CD4-positive, alpha-beta T cell (primary cell): ENCODE measurements around the gene AMZ1. TPM values are rescaled to one million over a fixed set of nuclear protein-coding genes. Genes with fewer than 3 reads are reported as not detected.
A peak's percentile ranks its signal among the peaks of the same experiment; 100 is the strongest.

Source experiments
- ATAC-seq: fragments of 200-7000 bp; cut with Tn5 transposase; one replicate; pipeline ENCODE4 v1.10.0; 2022; ENCODE audit warnings: mild to moderate bottlenecking; ENCODE audit not compliant: poor library complexity
- CTCF ChIA-PET: fragments of 350-600 bp; sonication (Branson Sonifier 250); formaldehyde crosslinking; loops from one replicate; lab custom pipeline; 2021; ENCODE audit warnings: antibody characterized with exemption, inconsistent platforms; lab: Charles Lee
- POLR2A ChIA-PET: fragments of 350-600 bp; sonication (Branson Sonifier 250); formaldehyde crosslinking; loops from one replicate; lab custom pipeline; 2021; ENCODE audit warnings: antibody characterized with exemption, inconsistent platforms; lab: Charles Lee
- DNase-seq, 14 experiments: peaks; one replicate each; pipeline ENCODE4 v3.0.0-alpha.2; 2013 to 2020; ENCODE audit warnings: mixed read lengths in 2 of 14
- H3K27ac ChIP-seq, 2 donors: one replicate each; pipeline versions ENCODE4 v1.5.1 to v1.7.0; 2013; ENCODE audit warnings: low read length in 2 of 2, low read depth in 1 of 2, mild to moderate bottlenecking in 1 of 2
- H3K27me3 ChIP-seq, 2 experiments: 1 replicate in 1 of 2; 2 replicates in 1 of 2; pipeline versions ENCODE4 v1.6.1 to v1.7.0; 2013; ENCODE audit warnings: low read length in 2 of 2, control low read depth in 1 of 2, mild to moderate bottlenecking in 1 of 2, moderate library complexity in 1 of 2; ENCODE audit not compliant: insufficient read depth in 2 of 2, control insufficient read depth in 1 of 2
- H3K36me3 ChIP-seq: one replicate; pipeline ENCODE4 v1.6.1; 2013; ENCODE audit warnings: low read length, control low read depth; ENCODE audit not compliant: insufficient read depth
- H3K4me1 ChIP-seq: one replicate; pipeline ENCODE4 v1.6.1; 2013; ENCODE audit warnings: low read length, control low read depth; ENCODE audit not compliant: insufficient read depth
- H3K4me3 ChIP-seq: one replicate; pipeline ENCODE4 v1.5.1; 2013; ENCODE audit warnings: mild to moderate bottlenecking, low read length, moderate library complexity
- H3K9me3 ChIP-seq, 2 experiments: 1 replicate in 1 of 2; 2 replicates in 1 of 2; pipeline versions ENCODE4 v1.6.1 to v1.7.0; 2013; ENCODE audit warnings: low read length in 2 of 2, mild to moderate bottlenecking in 2 of 2, control low read depth in 1 of 2, moderate library complexity in 1 of 2; ENCODE audit not compliant: control insufficient read depth in 1 of 2, insufficient read depth in 1 of 2
- H3K27ac Mint-ChIP-seq: one replicate; pipeline ENCODE4 v1.8.0; 2020; ENCODE audit warnings: mixed read lengths
- H3K27me3 Mint-ChIP-seq: one replicate; pipeline ENCODE4 v1.8.0; 2021; ENCODE audit warnings: mixed read lengths
- H3K36me3 Mint-ChIP-seq: one replicate; pipeline ENCODE4 v1.8.0; 2021; ENCODE audit warnings: low read depth, mixed read lengths
- H3K4me1 Mint-ChIP-seq: one replicate; pipeline ENCODE4 v1.8.0; 2021; ENCODE audit warnings: low read depth, mixed read lengths
- H3K4me3 Mint-ChIP-seq: one replicate; pipeline ENCODE4 v1.8.0; 2020; ENCODE audit warnings: mild to moderate bottlenecking, mixed read lengths
- H3K9me3 Mint-ChIP-seq: one replicate; pipeline ENCODE4 v1.8.0; 2020; ENCODE audit warnings: mixed read lengths
- CTCF ChIP-seq: fragments of 200-600 bp; IDR thresholded peaks from one replicate; pipeline ENCODE4 v1.8.0; 2022; ENCODE audit warnings: antibody characterized with exemption, mild to moderate bottlenecking
- intact Hi-C, 2 experiments: fragments of 100-400 bp; cut with DNase I in 1 of 2; cut with micrococcal nuclease in 1 of 2; formaldehyde crosslinking; loops; one replicate each; pipeline versions ENCODE4 v1.15.1 to v1.9.0; 2023 to 2025; cut with DNase I, micrococcal nuclease
- total RNA-seq, 174 experiments: library from RNA in 2 of 174; stranded (reverse) in 2 of 174; gene quantifications; one replicate each; pipeline ENCODE4 v1.2.3 and lab custom pipeline; 2021 to 2026

Gene AMZ1
- total RNA-seq, 2 experiments from 2014 or later = 0.25 to 0.36 TPM

GRCh38 chr7:2688409-2689342 lies 674 bp downstream of the AMZ1 start:
- Histone ChIP-seq H3K4me1 (peaks cover 12% of the 10 kb centered on the region), H3K27ac (no peak overlapping the region), H3K9me3 (peaks cover 0 to 5% of the 10 kb centered on the region in 2 experiments), H3K36me3 (no peaks in the 10 kb centered on the region), H3K4me3 (no peak overlapping the region), H3K27me3 (peaks cover 24 to 25% of the 10 kb centered on the region in 2 experiments)
- intact Hi-C loops = no loop called here
- Mint-ChIP-seq H3K4me3 (no peak overlapping the region), H3K4me1 (peaks cover 5% of the 10 kb centered on the region), H3K27me3 (peaks cover 42% of the 10 kb centered on the region), H3K27ac (no peak overlapping the region), H3K9me3 (no peaks in the 10 kb centered on the region), H3K36me3 (no peaks in the 10 kb centered on the region)
- TF ChIP-seq CTCF = no peak
- DNase-seq (no peak), ATAC-seq (no peak)
- CTCF ChIA-PET = no interaction called here
- POLR2A ChIA-PET = no interaction called here

GRCh38 chr7:2689343-2689847 lies 1.4 kb downstream of the AMZ1 start:
- no peak overlapping the region for H3K27ac ChIP-seq
- ChIA-PET CTCF (interaction anchor here (1.4 kb wide), 1 partner anchor 20 kb away, joined by 4 read pairs; no protein-coding TSS in a partner anchor), POLR2A (no interaction called here)
- H3K4me1 Mint-ChIP-seq = peaks cover 5% of the 10 kb centered on the region
- H3K27ac Mint-ChIP-seq = no peak overlapping the region
- H3K27me3 ChIP-seq = peaks cover 24 to 25% of the 10 kb centered on the region in 2 experiments
- H3K36me3 Mint-ChIP-seq = no peaks in the 10 kb centered on the region
- no peak overlapping the region for H3K4me3 ChIP-seq
- H3K36me3 ChIP-seq = no peaks in the 10 kb centered on the region
- intact Hi-C loops = no loop called here
- peaks cover 0 to 5% of the 10 kb centered on the region in 2 experiments for H3K9me3 ChIP-seq
- no peak for TF ChIP-seq CTCF
- peaks cover 12% of the 10 kb centered on the region for H3K4me1 ChIP-seq
- peaks cover 39% of the 10 kb centered on the region for H3K27me3 Mint-ChIP-seq
- no peak overlapping the region for H3K4me3 Mint-ChIP-seq
- ATAC-seq (no peak), DNase-seq (no peak)
- H3K9me3 Mint-ChIP-seq = no peaks in the 10 kb centered on the region

GRCh38 chr7:2689951-2690705 lies 2.1 kb downstream of the AMZ1 start:
- intact Hi-C loops = no loop called here
- peaks cover 39% of the 10 kb centered on the region for H3K27me3 Mint-ChIP-seq
- TF ChIP-seq CTCF = no peak
- no peaks in the 10 kb centered on the region for H3K9me3 Mint-ChIP-seq
- H3K4me3 ChIP-seq = no peak overlapping the region
- H3K27me3 ChIP-seq = peaks cover 24 to 25% of the 10 kb centered on the region in 2 experiments
- no peak overlapping the region for H3K27ac ChIP-seq
- H3K36me3 Mint-ChIP-seq = no peaks in the 10 kb centered on the region
- H3K4me1 ChIP-seq = peaks cover 12% of the 10 kb centered on the region
- DNase-seq (peak in 2 of 14 experiments; percentile 47 to 49), ATAC-seq (no peak)
- H3K4me1 Mint-ChIP-seq = peaks cover 5% of the 10 kb centered on the region
- POLR2A ChIA-PET = no interaction called here
- no peak overlapping the region for H3K27ac Mint-ChIP-seq
- peaks cover 0 to 5% of the 10 kb centered on the region in 2 experiments for H3K9me3 ChIP-seq
- no peaks in the 10 kb centered on the region for H3K36me3 ChIP-seq
- no peak overlapping the region for H3K4me3 Mint-ChIP-seq
- CTCF ChIA-PET = interaction anchor here (1.4 kb wide), 1 partner anchor 20 kb away, joined by 4 read pairs; no protein-coding TSS in a partner anchor
